Gastrocnemius medialis (tissue), 4 donors: ENCODE data around the gene PLEKHH2. TPM values are rescaled to one million over a fixed set of nuclear protein-coding genes. Genes with fewer than 3 reads are reported as not detected.

Experiments
- ATAC-seq, 2 donors: fragments of 150-250 bp; one replicate each; pipeline ENCODE4 v1.9.1; 2016
- DNase-seq, 2 donors: peaks; one replicate each; pipeline ENCODE4 v3.0.0-alpha.2; 2019
- H3K27ac ChIP-seq, 4 donors: fragments of 200-600 bp; sonication (generic); 1 replicate in 1 of 4; 2 replicates in 3 of 4; pipeline ENCODE4 v1.5.1; 2016 to 2018; ENCODE audit warnings: mild to moderate bottlenecking in 2 of 4, moderate library complexity in 1 of 4
- H3K27me3 ChIP-seq, 3 donors: fragments of 200-600 bp; sonication (generic) in 2 of 3; 1 replicate in 1 of 3; 2 replicates in 2 of 3; pipeline versions ENCODE4 v1.5.1 to v1.6.0; 2016 to 2019; ENCODE audit warnings: mild to moderate bottlenecking in 1 of 3, moderate library complexity in 1 of 3
- H3K36me3 ChIP-seq, 2 donors: fragments of 200-600 bp; sonication (generic) in 1 of 2; one replicate each; pipeline ENCODE4 v1.5.1; 2017 to 2018
- H3K4me1 ChIP-seq, 2 donors: fragments of 200-600 bp; sonication (generic) in 1 of 2; one replicate each; pipeline ENCODE4 v1.5.1; 2016 to 2017; ENCODE audit warnings: mild to moderate bottlenecking in 2 of 2
- H3K4me3 ChIP-seq, 4 donors: fragments of 200-600 bp; sonication (generic) in 3 of 4; 1 replicate in 1 of 4; 2 replicates in 3 of 4; pipeline ENCODE4 v1.5.1; 2016 to 2019; ENCODE audit warnings: mild to moderate bottlenecking in 2 of 4
- H3K9me3 ChIP-seq, 3 donors: fragments of 200-600 bp; sonication (generic) in 2 of 3; 1 replicate in 1 of 3; 2 replicates in 2 of 3; pipeline ENCODE4 v1.5.1; 2016 to 2019
- CTCF ChIP-seq, 5 experiments: fragments of 450-650 bp in 3 of 5; fragments of 200-600 bp in 2 of 5; sonication (generic) in 2 of 5; IDR thresholded peaks in 4 of 5; conservative IDR thresholded peaks in 1 of 5; 1 replicate in 4 of 5; 2 replicates in 1 of 5; pipeline ENCODE4 v1.5.1; 2016 to 2019; ENCODE audit warnings: antibody characterized with exemption in 5 of 5, mild to moderate bottlenecking in 3 of 5, moderate library complexity in 3 of 5
- POLR2A ChIP-seq, 2 donors: fragments of 450-650 bp; IDR thresholded peaks; one replicate each; pipeline ENCODE4 v1.6.1; 2017; ENCODE audit warnings: antibody characterized with exemption in 2 of 2, mild to moderate bottlenecking in 2 of 2, moderate library complexity in 2 of 2
- in situ Hi-C, 4 donors: fragments of 200-750 bp; cut with MboI; loops; one replicate each; pipeline versions ENCODE4 v1.15.0 to v1.8.0; 2017; ENCODE audit warnings: low sequenced_read_pairs in 4 of 4
- intact Hi-C: fragments of 100-400 bp; cut with DNase I; formaldehyde crosslinking; loops from one replicate; pipeline ENCODE4 v1.15.1; 2023; ENCODE audit warnings: low total_unique reads
- total RNA-seq, 4 donors: library from RNA; depleted of rRNA; stranded (reverse); fragments of >200 nt; gene quantifications; one replicate each; pipeline versions ENCODE4 v1.1.0 to v1.2.3, GENCODE V29; 2016

Gene PLEKHH2
- total RNA-seq, 4 donors from 2014 or later, result 1.4 to 4.9 (median 3.4) TPM

DNA sequence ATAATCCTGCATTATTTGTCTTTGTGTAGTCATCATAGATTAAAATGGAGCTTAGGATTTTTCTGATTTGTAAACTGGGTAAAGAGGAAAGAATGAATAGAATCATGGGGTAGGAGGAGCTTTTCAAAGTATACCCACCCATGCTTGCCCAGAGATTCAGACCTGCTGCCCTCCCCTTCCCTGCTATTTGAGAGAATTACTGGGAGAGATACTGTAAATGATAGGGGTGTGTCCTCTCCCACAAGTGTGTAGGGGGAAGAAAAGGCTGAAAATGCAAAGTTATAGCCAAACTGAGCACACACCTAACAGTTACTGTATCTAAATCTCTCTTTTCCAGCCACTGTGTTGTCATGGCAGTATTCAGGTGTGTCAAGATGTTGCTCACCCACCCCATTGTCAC, 115.2 kb downstream of the PLEKHH2 start:
- TF ChIP-seq CTCF (IDR thresholded peaks at IDR 0.05 in 4 of 5, conservative IDR thresholded peaks at IDR 0.05 in 1 of 5) (no peak), POLR2A (IDR thresholded peaks at IDR 0.05) (no peak)
- H3K4me1 ChIP-seq, result no peaks in the 10 kb centered on the region
- ATAC-seq, result no peak
- H3K27ac ChIP-seq, result no peak overlapping the region
- no peak for DNase-seq
- no peaks in the 10 kb centered on the region for H3K36me3 ChIP-seq
- in situ Hi-C loops, result no loop called here
- no peaks in the 10 kb centered on the region for H3K27me3 ChIP-seq
- H3K4me3 ChIP-seq, result no peak overlapping the region
- intact Hi-C loops, result no loop called here
- H3K9me3 ChIP-seq, result no peaks in the 10 kb centered on the region

GRCh38 chr2:43754180-43754579, 117.1 kb downstream of the PLEKHH2 start:
- Histone ChIP-seq H3K9me3 (no peaks in the 10 kb centered on the region), H3K27me3 (no peaks in the 10 kb centered on the region), H3K27ac (no peak overlapping the region), H3K4me1 (no peaks in the 10 kb centered on the region), H3K4me3 (no peak overlapping the region), H3K36me3 (no peaks in the 10 kb centered on the region)
- TF ChIP-seq POLR2A (IDR thresholded peaks at IDR 0.05) (no peak), CTCF (IDR thresholded peaks at IDR 0.05 in 4 of 5, conservative IDR thresholded peaks at IDR 0.05 in 1 of 5) (no peak)
- DNase-seq, result peak in 1 of 2 donors; percentile 71
- peak; percentile 68 to 85 for ATAC-seq
- in situ Hi-C loops, result no loop called here
- intact Hi-C loops, result no loop called here

DNA sequence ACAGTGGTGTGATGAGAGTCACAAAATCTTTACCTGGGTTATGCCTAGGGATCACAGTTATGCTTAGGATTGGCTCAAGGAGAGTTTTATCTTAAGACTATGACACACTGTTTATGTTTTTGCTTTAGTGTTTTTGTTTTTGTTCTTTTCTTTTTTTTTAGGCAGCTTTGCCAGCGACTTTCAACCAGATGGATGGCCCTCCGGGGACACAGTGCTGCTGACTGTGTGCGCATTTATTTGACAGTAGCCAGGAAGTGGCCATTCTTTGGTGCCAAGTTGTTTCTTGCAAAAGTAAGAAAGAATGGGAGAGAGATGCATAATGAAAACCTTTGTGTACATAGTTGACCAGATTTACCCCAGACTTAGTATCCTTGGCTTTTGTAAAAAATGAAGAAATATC, 121.7 kb downstream of the PLEKHH2 start:
- peak; percentile 45 to 50 for ATAC-seq
- peak overlapping the region in 3 of 4 donors; percentile 44 to 56 (median 53) for H3K27ac ChIP-seq
- in situ Hi-C loops, result no loop called here

DNA sequence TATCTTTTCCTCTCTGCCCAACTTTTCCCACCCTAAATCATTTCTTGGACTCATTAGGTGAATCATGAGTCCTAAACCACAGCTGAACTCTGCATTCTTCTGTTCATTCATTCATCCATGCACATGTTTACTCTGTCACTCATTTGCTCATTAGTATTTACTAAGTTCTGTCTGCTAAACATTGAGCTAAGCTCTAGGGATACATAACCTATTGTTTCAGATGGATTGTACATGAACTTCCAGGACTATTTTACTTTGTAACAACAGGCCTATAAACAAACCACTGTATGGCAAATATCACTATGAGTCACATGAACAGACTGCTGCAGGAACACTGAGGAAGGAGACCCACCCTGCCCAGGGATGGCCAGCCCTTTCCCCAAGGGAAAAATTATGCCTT, 122.1 kb downstream of the PLEKHH2 start:
- intact Hi-C loops, result no loop called here
- peak overlapping the region in 3 of 4 donors; percentile 36 to 53 (median 44) for H3K27ac ChIP-seq
- H3K9me3 ChIP-seq, result no peaks in the 10 kb centered on the region
- in situ Hi-C loops, result no loop called here
- no peaks in the 10 kb centered on the region for H3K36me3 ChIP-seq
- TF ChIP-seq CTCF (IDR thresholded peaks at IDR 0.05 in 4 of 5, conservative IDR thresholded peaks at IDR 0.05 in 1 of 5) (no peak), POLR2A (IDR thresholded peaks at IDR 0.05) (no peak)
- H3K4me3 ChIP-seq, result no peak overlapping the region
- ATAC-seq (peak in 1 of 2 donors; percentile 64), DNase-seq (peak in 1 of 2 donors; percentile 43)
- H3K4me1 ChIP-seq, result no peaks in the 10 kb centered on the region
- no peaks in the 10 kb centered on the region for H3K27me3 ChIP-seq

More for the DNA sequence above, 121.7 kb downstream of the PLEKHH2 start:
- TF ChIP-seq CTCF (IDR thresholded peaks at IDR 0.05 in 4 of 5, conservative IDR thresholded peaks at IDR 0.05 in 1 of 5), result no peak
- TF ChIP-seq POLR2A (IDR thresholded peaks at IDR 0.05), result no peak
- intact Hi-C loops, result no loop called here
- Histone ChIP-seq H3K4me1 (no peaks in the 10 kb centered on the region), H3K27me3 (no peaks in the 10 kb centered on the region), H3K4me3 (no peak overlapping the region), H3K9me3 (no peaks in the 10 kb centered on the region), H3K36me3 (no peaks in the 10 kb centered on the region)
- DNase-seq, result peak in 1 of 2 donors; percentile 55

DNA sequence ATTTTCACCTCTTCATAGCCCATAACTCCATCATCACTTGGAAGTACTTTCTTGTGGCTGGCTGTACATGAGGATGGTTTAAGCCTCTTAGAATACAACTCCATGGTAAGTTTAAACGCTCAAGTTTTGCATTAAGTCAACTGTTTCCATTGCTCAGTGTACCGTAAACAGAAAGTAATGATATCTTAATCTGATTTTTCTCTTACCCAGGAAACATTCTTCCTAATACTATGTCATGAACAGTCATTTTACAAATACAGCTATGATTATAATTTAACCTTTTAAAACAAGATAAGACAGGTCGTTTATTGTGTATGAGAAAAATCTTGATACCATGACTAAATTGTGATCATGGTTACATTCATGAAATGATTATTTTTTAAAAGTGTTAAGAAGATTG, 125.2 kb downstream of the PLEKHH2 start:
- H3K27ac ChIP-seq, result no peak overlapping the region
- ATAC-seq (no peak), DNase-seq (no peak)
- no peak for TF ChIP-seq POLR2A (IDR thresholded peaks at IDR 0.05)
- TF ChIP-seq CTCF (IDR thresholded peaks at IDR 0.05 in 4 of 5, conservative IDR thresholded peaks at IDR 0.05 in 1 of 5), result no peak
- no peaks in the 10 kb centered on the region for H3K36me3 ChIP-seq
- intact Hi-C loops, result no loop called here
- H3K4me1 ChIP-seq, result no peaks in the 10 kb centered on the region
- H3K4me3 ChIP-seq, result no peak overlapping the region
- H3K27me3 ChIP-seq, result no peaks in the 10 kb centered on the region
- H3K9me3 ChIP-seq, result no peaks in the 10 kb centered on the region
- in situ Hi-C loops, result no loop called here
